Ishikawa (cell line): ENCODE results near the gene RGS16.

Experiments
- CEBPB ChIP-seq: IDR thresholded peaks from 2 replicates; pipeline ENCODE4 v1.6.1; 2012
- FOXM1 ChIP-seq: IDR thresholded peaks from 2 replicates; pipeline ENCODE4 v1.6.1; 2012; ENCODE audit warnings: low read depth, borderline replicate concordance
- MAX ChIP-seq: IDR thresholded peaks from 2 replicates; pipeline ENCODE4 v1.6.1; 2012
- NFIC ChIP-seq: IDR thresholded peaks from 2 replicates; pipeline ENCODE4 v1.6.1; 2012
- RAD21 ChIP-seq: IDR thresholded peaks from 2 replicates; pipeline ENCODE4 v1.6.1; 2012; ENCODE audit warnings: low read depth
- REST ChIP-seq: IDR thresholded peaks from 2 replicates; pipeline ENCODE4 v1.6.1; 2012; ENCODE audit warnings: low read depth, mild to moderate bottlenecking
- TAF1 ChIP-seq: IDR thresholded peaks from 2 replicates; pipeline ENCODE4 v1.6.1; 2012; ENCODE audit warnings: low read depth, mild to moderate bottlenecking
- YY1 ChIP-seq: IDR thresholded peaks from 2 replicates; pipeline ENCODE4 v1.6.1; 2012; ENCODE audit warnings: low read depth
- ZBTB7A ChIP-seq: IDR thresholded peaks from 2 replicates; pipeline ENCODE4 v1.6.1; 2012; ENCODE audit warnings: low read depth

DNA sequence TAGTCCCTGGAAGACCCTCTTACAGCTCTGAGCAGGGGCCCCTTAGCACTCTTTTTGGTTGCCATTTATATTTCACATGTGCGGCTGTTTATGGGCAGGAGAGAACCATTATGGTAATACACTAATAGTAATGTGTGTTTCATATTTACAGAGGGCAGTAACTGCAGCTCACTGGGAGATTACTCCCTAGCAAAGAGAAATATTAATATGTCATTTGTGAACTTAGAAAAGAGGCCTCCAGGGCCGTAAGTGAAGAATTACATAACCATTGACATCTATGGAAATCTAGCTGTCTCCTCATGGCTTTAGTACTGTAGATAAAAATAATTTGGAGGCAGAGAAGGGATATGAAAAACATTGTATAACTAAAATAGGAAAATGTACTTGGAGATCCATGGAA lies 23.4 kb upstream of the RGS16 start:
- TF ChIP-seq TAF1: no peak
- no peak for TF ChIP-seq CEBPB
- TF ChIP-seq REST: no peak
- TF ChIP-seq NFIC: no peak
- TF ChIP-seq RAD21: no peak
- no peak for TF ChIP-seq MAX
- TF ChIP-seq YY1: no peak
- no peak for TF ChIP-seq ZBTB7A
- TF ChIP-seq FOXM1: no peak
